Esophagus (tissue), 2 donors: Measurements from ENCODE around the gene MAN2A1. TPM values are rescaled to one million over a fixed set of nuclear protein-coding genes. Genes with fewer than 3 reads are reported as not detected.

Experiments
- H3K27ac ChIP-seq, 2 donors: one replicate each; pipeline ENCODE4 v1.5.1; 2013; ENCODE audit warnings: low read depth in 2 of 2, mild to moderate bottlenecking in 2 of 2, inconsistent platforms in 1 of 2, low read length in 1 of 2, moderate library complexity in 1 of 2
- H3K27me3 ChIP-seq, 2 donors: one replicate each; pipeline ENCODE4 v1.6.1; 2013; ENCODE audit warnings: low read length in 2 of 2, control low read depth in 1 of 2, mild to moderate bottlenecking in 1 of 2; ENCODE audit not compliant: insufficient read depth in 2 of 2, control insufficient read depth in 1 of 2
- H3K36me3 ChIP-seq, 2 donors: one replicate each; pipeline ENCODE4 v1.6.1; 2013; ENCODE audit warnings: low read length in 1 of 2; ENCODE audit not compliant: control insufficient read depth in 2 of 2, insufficient read depth in 2 of 2
- H3K4me1 ChIP-seq, 2 donors: one replicate each; pipeline ENCODE4 v1.6.1; 2013; ENCODE audit warnings: low read length in 1 of 2; ENCODE audit not compliant: control insufficient read depth in 2 of 2, insufficient read depth in 2 of 2
- H3K4me3 ChIP-seq, 2 donors: one replicate each; pipeline ENCODE4 v1.5.1; 2013; ENCODE audit warnings: low read length in 2 of 2, mild to moderate bottlenecking in 2 of 2, low read depth in 1 of 2, moderate library complexity in 1 of 2
- H3K9me3 ChIP-seq, 2 donors: one replicate each; pipeline ENCODE4 v1.6.1; 2013; ENCODE audit warnings: mild to moderate bottlenecking in 2 of 2, low read depth in 1 of 2, low read length in 1 of 2, moderate library complexity in 1 of 2; ENCODE audit not compliant: control insufficient read depth in 2 of 2, insufficient read depth in 1 of 2
- WGBS, 2 donors: extraction: QIAGEN DNeasy Blood & Tissue Kit; methylation state at CpG; one replicate each; pipeline ENCODE4 v1.1.7; 2013; 5-methylcytosine and 5-hydroxymethylcytosine counted together
- polyA plus RNA-seq, 2 donors: library from polyadenylated mRNA; stranded (reverse); fragments of 200-250 nt; gene quantifications; one replicate each; pipeline ENCODE4 v1.2.3, GENCODE V29; 2013
- donor health status: healthy with polysubstance abuse.
- donor health status: Bipolar disorder and iron deficiency.

Gene MAN2A1
- 1 to 10 TPM; 4.9 to 6.5 TPM for polyA plus RNA-seq

DNA sequence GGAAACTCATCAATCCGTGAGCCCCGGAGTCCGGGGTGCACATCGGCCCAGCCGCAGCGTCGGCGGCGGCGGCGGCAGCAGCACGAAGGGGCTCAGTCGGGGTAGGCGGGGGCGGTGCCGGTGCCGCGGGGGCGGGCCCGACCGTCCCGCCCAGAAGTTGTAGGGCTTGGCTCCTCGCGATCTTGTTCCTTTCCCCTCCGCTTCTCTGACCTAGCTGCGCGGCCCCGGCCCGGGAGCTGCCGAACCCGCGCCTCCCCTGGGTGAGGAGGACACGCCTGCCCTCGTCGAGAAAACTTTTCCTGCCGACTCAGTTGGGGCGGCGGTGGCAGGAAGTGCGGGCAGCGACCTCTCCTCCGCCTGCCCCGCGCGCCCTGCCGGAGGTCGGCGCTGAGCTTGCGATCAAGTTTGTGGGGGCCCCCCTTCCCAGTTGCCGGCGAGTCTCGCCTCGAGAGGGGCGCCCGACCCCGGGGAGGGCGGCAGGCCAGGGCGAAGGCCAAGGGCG, at the start of gene MAN2A1:
TSS of gene MAN2A1 (plus strand) at position 188 of the 502 bp plus-strand sequence. CDS start 491 bp downstream, outside the sequence.
- H3K27me3 ChIP-seq: no peaks in the 10 kb centered on the region
- H3K27ac ChIP-seq: peak within 1 kb of the TSS; percentile 98
- WGBS, 2 donors: 0 to 1% methylated on average over 42 to 58 of the region's 58 CpGs
- H3K4me3 ChIP-seq: peak within 1 kb of the TSS; percentile 85
- peaks cover 4 to 5% of the 10 kb centered on the region in 2 donors for H3K4me1 ChIP-seq
- H3K9me3 ChIP-seq: no peaks in the 10 kb centered on the region
- no peaks in the 10 kb centered on the region for H3K36me3 ChIP-seq

DNA sequence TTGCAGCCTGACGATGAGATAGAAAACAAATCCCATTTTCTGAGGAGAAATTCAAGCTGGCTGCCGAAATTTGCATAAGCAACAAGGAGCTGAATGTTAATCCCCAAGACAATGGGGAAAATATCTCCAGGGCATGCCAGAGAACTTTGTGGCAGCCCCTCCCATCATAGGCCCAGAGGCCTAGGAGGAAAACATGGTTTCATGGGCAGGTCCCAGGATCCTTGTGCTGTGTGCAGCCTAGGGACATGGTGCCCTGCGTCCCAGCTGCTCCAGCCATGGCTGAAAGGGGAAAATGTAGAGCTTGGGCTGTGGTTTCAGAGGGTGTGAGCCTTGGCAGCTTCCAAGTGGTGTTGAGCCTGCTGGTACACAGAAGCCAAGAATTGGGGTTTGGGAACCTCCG, 48.8 kb upstream of the MAN2A1 start:
- no peak overlapping the region for H3K4me3 ChIP-seq
- H3K9me3 ChIP-seq: no peaks in the 10 kb centered on the region
- H3K27ac ChIP-seq: no peak overlapping the region
- no peaks in the 10 kb centered on the region for H3K27me3 ChIP-seq
- no peaks in the 10 kb centered on the region for H3K36me3 ChIP-seq
- 84 to 88% methylated on average over 4 of the region's 4 CpGs for WGBS, 2 donors
- no peaks in the 10 kb centered on the region for H3K4me1 ChIP-seq

GRCh38 chr5:109643791-109644350, 45.9 kb upstream of the MAN2A1 start:
- H3K4me1 ChIP-seq: no peaks in the 10 kb centered on the region
- WGBS, 2 donors: 87 to 90% methylated on average over 4 of the region's 4 CpGs
- no peaks in the 10 kb centered on the region for H3K36me3 ChIP-seq
- no peaks in the 10 kb centered on the region for H3K9me3 ChIP-seq
- H3K4me3 ChIP-seq: no peak overlapping the region
- no peaks in the 10 kb centered on the region for H3K27me3 ChIP-seq
- H3K27ac ChIP-seq: no peak overlapping the region

DNA sequence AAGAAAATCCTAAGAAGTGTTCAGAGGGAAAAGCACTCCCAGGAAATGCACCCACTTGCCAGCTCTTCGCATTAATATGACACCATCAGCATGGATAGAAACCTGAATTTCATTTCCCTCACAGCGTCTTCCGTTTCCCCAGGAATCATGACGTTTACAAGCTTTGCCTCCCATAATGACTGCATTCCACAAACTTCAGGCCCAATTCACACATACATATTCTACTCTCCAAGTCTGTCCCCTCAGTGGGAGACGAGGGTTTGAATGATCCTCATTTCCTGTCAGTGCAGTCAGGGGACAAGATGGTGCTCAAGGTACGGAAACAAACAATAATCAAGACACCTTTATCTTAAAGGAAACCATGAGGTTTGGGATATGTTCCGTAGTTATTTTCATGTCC, 44.9 kb upstream of the MAN2A1 start:
- Histone ChIP-seq H3K4me3 (no peak overlapping the region), H3K9me3 (no peaks in the 10 kb centered on the region), H3K4me1 (no peaks in the 10 kb centered on the region), H3K27ac (no peak overlapping the region), H3K36me3 (no peaks in the 10 kb centered on the region), H3K27me3 (no peaks in the 10 kb centered on the region)
- WGBS, 2 donors: 85% methylated on average over 7 of the region's 7 CpGs

- Histone ChIP-seq H3K27ac (no peak overlapping the region), H3K4me1 (no peaks in the 10 kb centered on the region), H3K27me3 (no peaks in the 10 kb centered on the region), H3K4me3 (no peak overlapping the region), H3K9me3 (no peaks in the 10 kb centered on the region), H3K36me3 (no peaks in the 10 kb centered on the region)
- WGBS, 2 donors: 24 to 39% methylated on average over 2 of the region's 2 CpGs
These were observed 44.0 kb upstream of the MAN2A1 start for GRCh38 chr5:109645707-109646192.

DNA sequence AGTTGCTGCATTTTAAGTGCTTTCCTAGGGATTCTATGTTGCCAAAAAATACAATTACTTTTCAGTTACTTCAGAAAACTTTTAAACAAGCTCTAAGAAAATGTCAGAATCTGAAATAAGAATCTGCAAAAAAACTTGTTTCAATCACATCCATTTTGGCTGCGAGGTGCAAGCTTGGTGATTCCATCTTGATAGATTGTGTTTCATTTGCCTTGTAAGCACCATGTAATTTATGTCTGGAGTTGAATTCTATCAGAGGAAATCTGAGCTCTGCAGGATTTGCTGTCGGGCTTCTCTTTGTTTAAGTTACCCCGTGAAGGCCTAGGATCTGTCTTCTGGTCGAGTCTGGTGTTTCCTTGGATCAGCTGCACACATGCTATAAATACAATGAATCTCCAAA, 40.4 kb upstream of the MAN2A1 start:
- Histone ChIP-seq H3K27me3 (no peaks in the 10 kb centered on the region), H3K9me3 (no peaks in the 10 kb centered on the region), H3K27ac (no peak overlapping the region), H3K36me3 (no peaks in the 10 kb centered on the region), H3K4me1 (no peaks in the 10 kb centered on the region), H3K4me3 (no peak overlapping the region)
- 41 to 50% methylated on average over 4 of the region's 4 CpGs for WGBS, 2 donors

DNA sequence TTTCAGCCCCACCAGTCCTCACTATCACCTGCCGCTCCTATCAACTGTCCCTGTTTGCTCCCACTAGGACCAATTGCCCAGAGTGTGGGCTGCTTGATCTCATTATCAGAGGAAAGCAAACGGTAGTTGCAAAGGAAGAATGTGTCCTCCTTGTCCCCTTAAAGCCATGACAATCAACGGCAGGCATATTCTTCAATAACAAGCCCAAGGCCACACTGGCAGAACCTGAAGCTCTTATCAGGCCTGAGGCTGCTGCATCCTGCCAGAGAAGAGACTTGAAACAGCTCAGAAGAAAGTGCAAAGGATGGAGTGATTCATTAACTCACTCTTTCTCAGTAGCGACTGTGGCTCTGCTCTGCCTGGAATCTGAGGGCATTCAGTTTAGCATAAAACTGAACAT, 39.2 kb upstream of the MAN2A1 start:
- no peaks in the 10 kb centered on the region for H3K9me3 ChIP-seq
- no peaks in the 10 kb centered on the region for H3K36me3 ChIP-seq
- H3K4me1 ChIP-seq: no peaks in the 10 kb centered on the region
- H3K27me3 ChIP-seq: no peaks in the 10 kb centered on the region
- 59 to 67% methylated on average over 4 of the region's 4 CpGs for WGBS, 2 donors
- H3K27ac ChIP-seq: no peak overlapping the region
- H3K4me3 ChIP-seq: no peak overlapping the region

- Histone ChIP-seq H3K9me3 (no peaks in the 10 kb centered on the region), H3K27me3 (no peaks in the 10 kb centered on the region), H3K4me1 (no peaks in the 10 kb centered on the region), H3K36me3 (no peaks in the 10 kb centered on the region), H3K27ac (no peak overlapping the region), H3K4me3 (no peak overlapping the region)
- 44 to 48% methylated on average over 1 of the region's 1 CpG for WGBS, 2 donors
These were observed 37.6 kb upstream of the MAN2A1 start for GRCh38 chr5:109652096-109652495.

- WGBS, 2 donors: 38 to 39% methylated on average over 2 of the region's 2 CpGs
- H3K27ac ChIP-seq: no peak overlapping the region
- no peak overlapping the region for H3K4me3 ChIP-seq
- H3K36me3 ChIP-seq: no peaks in the 10 kb centered on the region
- no peaks in the 10 kb centered on the region for H3K4me1 ChIP-seq
- H3K9me3 ChIP-seq: no peaks in the 10 kb centered on the region
- no peaks in the 10 kb centered on the region for H3K27me3 ChIP-seq
These were observed 36.7 kb upstream of the MAN2A1 start for GRCh38 chr5:109653042-109653441.

DNA sequence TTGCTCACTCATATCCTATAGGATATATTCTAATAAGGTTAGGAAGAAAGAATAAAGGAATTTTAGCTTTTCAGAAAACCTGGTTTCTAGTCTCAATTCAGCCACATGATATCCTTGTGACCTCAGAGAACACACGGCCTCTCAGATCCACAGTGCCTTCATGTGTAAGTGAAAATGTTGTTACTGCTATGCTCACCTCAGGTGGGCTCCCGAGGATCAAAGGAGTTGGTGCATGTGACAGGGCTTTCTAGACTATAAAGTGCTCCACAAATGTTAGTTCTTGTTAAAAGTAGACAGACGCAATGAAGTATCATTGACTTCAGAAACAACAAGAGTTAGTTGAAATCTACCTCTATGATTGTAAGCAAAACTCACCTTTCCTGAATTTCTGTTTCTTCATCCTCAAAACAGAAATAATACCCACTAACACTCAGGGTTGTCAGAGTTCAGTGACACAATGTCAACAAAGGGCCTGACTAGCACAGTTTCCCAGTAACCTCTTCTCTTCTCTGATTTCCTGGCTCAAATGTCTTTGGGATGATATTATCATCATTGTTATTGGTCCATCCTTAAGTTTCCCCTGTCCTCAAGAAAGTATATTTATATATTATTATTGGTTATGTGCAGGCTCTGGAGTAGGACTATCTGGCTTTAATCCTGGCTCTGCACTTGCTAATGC, 36.0 kb upstream of the MAN2A1 start:
- H3K9me3 ChIP-seq: no peaks in the 10 kb centered on the region
- 72 to 88% methylated on average over 3 of the region's 3 CpGs for WGBS, 2 donors

More for the DNA sequence above, 36.0 kb upstream of the MAN2A1 start:
- no peak overlapping the region for H3K4me3 ChIP-seq
- H3K27me3 ChIP-seq: no peaks in the 10 kb centered on the region
- H3K4me1 ChIP-seq: no peaks in the 10 kb centered on the region
- no peak overlapping the region for H3K27ac ChIP-seq
- H3K36me3 ChIP-seq: no peaks in the 10 kb centered on the region
